Measurements from ENCODE around the gene CLIP4.

- TF ChIP-seq, protein P1, sequence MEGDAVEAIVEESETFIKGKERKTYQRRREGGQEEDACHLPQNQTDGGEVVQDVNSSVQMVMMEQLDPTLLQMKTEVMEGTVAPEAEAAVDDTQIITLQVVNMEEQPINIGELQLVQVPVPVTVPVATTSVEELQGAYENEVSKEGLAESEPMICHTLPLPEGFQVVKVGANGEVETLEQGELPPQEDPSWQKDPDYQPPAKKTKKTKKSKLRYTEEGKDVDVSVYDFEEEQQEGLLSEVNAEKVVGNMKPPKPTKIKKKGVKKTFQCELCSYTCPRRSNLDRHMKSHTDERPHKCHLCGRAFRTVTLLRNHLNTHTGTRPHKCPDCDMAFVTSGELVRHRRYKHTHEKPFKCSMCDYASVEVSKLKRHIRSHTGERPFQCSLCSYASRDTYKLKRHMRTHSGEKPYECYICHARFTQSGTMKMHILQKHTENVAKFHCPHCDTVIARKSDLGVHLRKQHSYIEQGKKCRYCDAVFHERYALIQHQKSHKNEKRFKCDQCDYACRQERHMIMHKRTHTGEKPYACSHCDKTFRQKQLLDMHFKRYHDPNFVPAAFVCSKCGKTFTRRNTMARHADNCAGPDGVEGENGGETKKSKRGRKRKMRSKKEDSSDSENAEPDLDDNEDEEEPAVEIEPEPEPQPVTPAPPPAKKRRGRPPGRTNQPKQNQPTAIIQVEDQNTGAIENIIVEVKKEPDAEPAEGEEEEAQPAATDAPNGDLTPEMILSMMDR (IDR thresholded peaks at IDR 0.05; ENCODE audit: low read length) = no peak
- TF ChIP-seq EZH2 (IDR thresholded peaks at IDR 0.05; ENCODE audit: borderline replicate concordance, low read length) = no peak
These were observed 32.3 kb upstream of the CLIP4 start for GRCh38 chr2:29082804-29083495.
